Mucosa of descending colon (tissue), 3 donors: ENCODE measurements around the gene GPRC5C. TPM values are rescaled to one million over a fixed set of nuclear protein-coding genes. Genes with fewer than 3 reads are reported as not detected.
A peak's percentile ranks its signal among the peaks of the same experiment; 100 is the strongest.

ENCODE experiments used
- ATAC-seq: fragments of 200-7000 bp; cut with Tn5 transposase; one replicate; pipeline ENCODE4 v1.9.1; 2020; ENCODE audit warnings: mild to moderate bottlenecking, moderate library complexity
- DNase-seq, 3 donors: peaks; one replicate each; pipeline ENCODE4 v3.0.0-alpha.2; 2020
- H3K36me3 ChIP-seq: fragments of 200-600 bp; one replicate; pipeline ENCODE4 v1.8.0; 2021; ENCODE audit warnings: low read depth, mild to moderate bottlenecking
- H3K4me1 ChIP-seq: fragments of 200-600 bp; one replicate; pipeline ENCODE4 v1.8.0; 2021; ENCODE audit warnings: low read depth, mild to moderate bottlenecking
- H3K4me3 ChIP-seq: fragments of 200-600 bp; one replicate; pipeline ENCODE4 v1.8.0; 2021; ENCODE audit warnings: mild to moderate bottlenecking
- H3K9me3 ChIP-seq: fragments of 200-600 bp; one replicate; pipeline ENCODE4 v1.8.0; 2021; ENCODE audit warnings: mild to moderate bottlenecking
- CTCF ChIP-seq: fragments of 200-600 bp; IDR thresholded peaks from one replicate; pipeline ENCODE4 v1.8.0; 2022; ENCODE audit warnings: antibody characterized with exemption, mild to moderate bottlenecking
- intact Hi-C, 2 donors: fragments of 100-400 bp; cut with DNase I in 1 of 2; cut with micrococcal nuclease in 1 of 2; formaldehyde crosslinking; loops; one replicate each; pipeline versions ENCODE4 v1.11.0 to v1.11.1; 2022; cut with DNase I, micrococcal nuclease
- total RNA-seq, 3 donors: library from RNA; stranded (reverse); fragmentation: NEBNext Ultra II Directional in 2 of 3; extraction: Animal tissue kit (Norgen Biotek cat#: 25700) in 2 of 3; gene quantifications; one replicate each; pipeline versions ENCODE4 v1.2.1 to v1.2.4, GENCODE V29; 2021 to 2023
- donor health status: DM: no; HTN: no; CAD: no; lungs with moderate emphysema.
- donor health status: DM: no; HTN: no; CAD: no.
- donor health status: DM: no; HTN: yes; CAD: no.

Gene GPRC5C
- total RNA-seq, 3 donors from 2014 or later = 62.2 to 172 (median 139) TPM

DNA sequence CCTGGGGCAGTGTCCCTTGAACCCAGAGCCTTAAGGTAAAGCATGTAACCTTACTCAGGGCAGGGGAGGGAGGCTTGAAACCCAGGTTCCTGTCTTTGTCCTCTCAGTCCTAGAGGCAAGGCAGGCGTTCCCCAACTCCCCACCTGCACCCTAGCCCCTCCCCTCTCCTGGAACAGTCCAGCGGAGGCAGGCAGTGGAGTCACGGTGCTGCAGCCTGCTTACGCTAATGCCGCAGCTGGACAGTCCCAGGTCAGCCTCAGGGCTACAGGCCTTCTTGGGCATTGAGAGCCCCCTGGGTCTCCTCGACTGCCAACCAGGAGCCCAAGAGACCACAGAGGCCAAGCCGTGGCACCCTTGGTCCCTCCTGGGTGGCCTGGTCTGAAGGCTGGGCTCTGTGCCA is 27.7 kb downstream of the GPRC5C start:
- intact Hi-C loops = loop anchor here in 1 of 2 donors (5.0 kb wide), 1 partner anchor 82 kb away; no protein-coding TSS in a partner anchor
- TF ChIP-seq CTCF = no peak
- Histone ChIP-seq H3K36me3 (no peaks in the 10 kb centered on the region), H3K4me1 (peaks cover 3% of the 10 kb centered on the region), H3K9me3 (no peaks in the 10 kb centered on the region), H3K4me3 (no peak overlapping the region)
- DNase-seq = no peak
- no peak for ATAC-seq

DNA sequence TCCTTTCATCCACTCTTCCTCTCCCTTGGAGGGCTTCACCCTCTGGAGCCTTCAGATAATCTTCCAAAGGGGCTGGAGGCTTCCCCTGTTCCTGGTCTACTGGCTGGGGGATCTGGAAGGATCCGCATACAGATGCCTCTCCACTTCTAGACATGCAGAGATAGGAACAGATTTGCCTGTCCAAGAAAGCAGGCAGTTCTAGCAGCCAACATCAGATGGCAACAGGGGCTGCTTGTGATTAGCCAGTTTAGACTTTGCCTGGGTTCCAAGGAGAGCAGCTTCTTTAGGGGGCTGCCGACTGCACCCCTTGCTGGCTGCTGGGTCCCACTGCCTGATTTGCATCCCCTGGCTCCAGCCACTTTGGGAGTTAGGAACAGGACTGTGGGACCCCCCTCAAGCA is 28.4 kb downstream of the GPRC5C start:
- ATAC-seq (no peak), DNase-seq (no peak)
- H3K4me1 ChIP-seq = no peaks in the 10 kb centered on the region
- H3K36me3 ChIP-seq = no peaks in the 10 kb centered on the region
- intact Hi-C loops = no loop called here
- H3K9me3 ChIP-seq = no peaks in the 10 kb centered on the region
- no peak for TF ChIP-seq CTCF
- no peak overlapping the region for H3K4me3 ChIP-seq

DNA sequence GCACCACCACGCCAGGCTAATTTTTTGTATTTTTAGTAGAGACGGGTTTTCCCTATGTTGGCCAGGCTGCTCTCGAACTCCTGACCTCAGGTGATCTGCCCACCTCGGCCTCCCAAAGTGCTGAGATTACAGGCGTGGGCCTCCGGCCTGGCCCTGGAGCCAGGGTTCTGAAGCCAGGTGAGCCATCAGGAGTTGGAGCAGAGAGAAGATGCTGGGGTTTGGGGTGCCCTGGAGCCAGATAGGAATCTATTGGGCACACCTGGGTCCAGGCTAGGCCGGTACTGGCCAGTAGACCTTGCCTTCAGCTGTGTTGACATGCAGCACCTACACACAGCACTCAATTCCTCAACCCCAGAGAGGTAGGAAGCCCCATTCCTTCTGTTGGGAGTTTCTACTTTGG is 29.1 kb downstream of the GPRC5C start:
- TF ChIP-seq CTCF = no peak
- intact Hi-C loops = no loop called here
- Histone ChIP-seq H3K36me3 (no peaks in the 10 kb centered on the region), H3K9me3 (no peaks in the 10 kb centered on the region), H3K4me1 (peaks cover 1% of the 10 kb centered on the region), H3K4me3 (no peak overlapping the region)
- ATAC-seq (no peak), DNase-seq (no peak)

DNA sequence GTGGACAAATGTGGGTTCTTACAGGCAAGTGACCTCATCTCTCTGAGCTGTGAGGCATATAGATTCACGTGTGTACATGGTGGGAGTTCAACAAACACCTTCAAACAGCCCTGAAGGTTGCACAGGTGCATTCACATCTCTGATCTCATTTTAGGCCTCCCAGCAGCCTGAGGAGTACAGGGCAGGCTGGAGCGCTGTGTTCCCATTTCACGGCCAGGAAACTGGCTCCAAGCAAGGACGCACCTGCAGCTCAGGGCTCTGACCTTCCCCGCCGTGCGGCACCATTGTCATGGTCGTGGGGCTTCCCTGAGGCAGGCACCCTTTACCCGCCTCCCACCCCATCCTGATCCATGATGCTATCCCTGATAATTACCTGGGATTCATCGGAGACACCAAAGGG is 29.7 kb downstream of the GPRC5C start:
- no peaks in the 10 kb centered on the region for H3K36me3 ChIP-seq
- H3K4me1 ChIP-seq = peaks cover 4% of the 10 kb centered on the region
- ATAC-seq (no peak), DNase-seq (peak in 1 of 3 donors; percentile 29)
- intact Hi-C loops = no loop called here
- H3K9me3 ChIP-seq = no peaks in the 10 kb centered on the region
- TF ChIP-seq CTCF = no peak
- H3K4me3 ChIP-seq = no peak overlapping the region

DNA sequence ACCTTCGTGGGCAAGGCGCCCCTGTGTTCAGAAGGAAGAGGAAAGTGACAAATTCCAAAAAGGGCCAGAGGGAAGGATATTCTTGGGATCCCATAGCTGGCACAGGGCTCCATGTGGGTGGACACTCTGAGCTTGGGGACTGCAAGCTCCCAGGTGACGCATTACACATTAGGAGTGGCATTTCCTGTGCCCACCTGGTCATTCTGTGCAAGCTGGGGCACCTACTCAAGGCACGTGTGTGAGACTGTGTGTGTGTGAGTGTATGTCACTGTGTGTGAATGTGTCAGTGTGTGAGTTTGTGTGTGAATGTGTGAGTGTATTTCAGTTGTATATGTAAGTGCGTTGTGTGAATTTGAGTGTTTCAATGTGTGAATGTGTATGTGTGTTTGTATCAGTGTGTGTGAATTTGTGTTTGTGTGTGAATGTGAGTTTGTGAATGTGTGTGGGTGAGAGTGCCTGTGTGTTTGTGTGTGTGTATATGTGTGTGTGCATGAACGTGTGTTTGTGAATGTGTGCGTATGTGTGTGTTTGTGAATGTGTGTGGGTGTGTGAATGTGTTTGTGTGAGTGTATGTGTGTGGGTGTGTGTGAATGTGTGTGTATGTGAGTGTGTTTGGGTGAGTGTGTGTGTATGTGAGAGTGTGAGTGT is 33.0 kb downstream of the GPRC5C start:
- intact Hi-C loops = no loop called here
- TF ChIP-seq CTCF = no peak
- Histone ChIP-seq H3K4me3 (no peak overlapping the region), H3K9me3 (no peaks in the 10 kb centered on the region), H3K36me3 (no peaks in the 10 kb centered on the region), H3K4me1 (peaks cover 4% of the 10 kb centered on the region)
- DNase-seq = no peak
- ATAC-seq = no peak
